ENCODE measurements around the gene MECP2.

MECP2 gene

GRCh38 chrX:154082396-154083125 is 15.0 kb downstream of the MECP2 start:
- no peak for DNase-seq (ENCODE audit: low read depth in 1 of 2, low spot score in 1 of 2)
- H3K27ac ChIP-seq (replicated peaks): no peak overlapping the region
- no peaks in the 10 kb centered on the region for H3K27me3 ChIP-seq (ENCODE audit: insufficient read depth, poor library complexity, severe bottlenecking)
- no peak overlapping the region for H3K4me3 ChIP-seq (replicated peaks; ENCODE audit: insufficient read depth, low read length)
- TF ChIP-seq, protein P1, sequence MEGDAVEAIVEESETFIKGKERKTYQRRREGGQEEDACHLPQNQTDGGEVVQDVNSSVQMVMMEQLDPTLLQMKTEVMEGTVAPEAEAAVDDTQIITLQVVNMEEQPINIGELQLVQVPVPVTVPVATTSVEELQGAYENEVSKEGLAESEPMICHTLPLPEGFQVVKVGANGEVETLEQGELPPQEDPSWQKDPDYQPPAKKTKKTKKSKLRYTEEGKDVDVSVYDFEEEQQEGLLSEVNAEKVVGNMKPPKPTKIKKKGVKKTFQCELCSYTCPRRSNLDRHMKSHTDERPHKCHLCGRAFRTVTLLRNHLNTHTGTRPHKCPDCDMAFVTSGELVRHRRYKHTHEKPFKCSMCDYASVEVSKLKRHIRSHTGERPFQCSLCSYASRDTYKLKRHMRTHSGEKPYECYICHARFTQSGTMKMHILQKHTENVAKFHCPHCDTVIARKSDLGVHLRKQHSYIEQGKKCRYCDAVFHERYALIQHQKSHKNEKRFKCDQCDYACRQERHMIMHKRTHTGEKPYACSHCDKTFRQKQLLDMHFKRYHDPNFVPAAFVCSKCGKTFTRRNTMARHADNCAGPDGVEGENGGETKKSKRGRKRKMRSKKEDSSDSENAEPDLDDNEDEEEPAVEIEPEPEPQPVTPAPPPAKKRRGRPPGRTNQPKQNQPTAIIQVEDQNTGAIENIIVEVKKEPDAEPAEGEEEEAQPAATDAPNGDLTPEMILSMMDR (IDR thresholded peaks at IDR 0.05; ENCODE audit: insufficient read depth, low read length): no peak
- no peak for TF ChIP-seq SPI1 (IDR thresholded peaks at IDR 0.05; ENCODE audit: borderline replicate concordance, low read depth)
- TF ChIP-seq, protein P2, sequence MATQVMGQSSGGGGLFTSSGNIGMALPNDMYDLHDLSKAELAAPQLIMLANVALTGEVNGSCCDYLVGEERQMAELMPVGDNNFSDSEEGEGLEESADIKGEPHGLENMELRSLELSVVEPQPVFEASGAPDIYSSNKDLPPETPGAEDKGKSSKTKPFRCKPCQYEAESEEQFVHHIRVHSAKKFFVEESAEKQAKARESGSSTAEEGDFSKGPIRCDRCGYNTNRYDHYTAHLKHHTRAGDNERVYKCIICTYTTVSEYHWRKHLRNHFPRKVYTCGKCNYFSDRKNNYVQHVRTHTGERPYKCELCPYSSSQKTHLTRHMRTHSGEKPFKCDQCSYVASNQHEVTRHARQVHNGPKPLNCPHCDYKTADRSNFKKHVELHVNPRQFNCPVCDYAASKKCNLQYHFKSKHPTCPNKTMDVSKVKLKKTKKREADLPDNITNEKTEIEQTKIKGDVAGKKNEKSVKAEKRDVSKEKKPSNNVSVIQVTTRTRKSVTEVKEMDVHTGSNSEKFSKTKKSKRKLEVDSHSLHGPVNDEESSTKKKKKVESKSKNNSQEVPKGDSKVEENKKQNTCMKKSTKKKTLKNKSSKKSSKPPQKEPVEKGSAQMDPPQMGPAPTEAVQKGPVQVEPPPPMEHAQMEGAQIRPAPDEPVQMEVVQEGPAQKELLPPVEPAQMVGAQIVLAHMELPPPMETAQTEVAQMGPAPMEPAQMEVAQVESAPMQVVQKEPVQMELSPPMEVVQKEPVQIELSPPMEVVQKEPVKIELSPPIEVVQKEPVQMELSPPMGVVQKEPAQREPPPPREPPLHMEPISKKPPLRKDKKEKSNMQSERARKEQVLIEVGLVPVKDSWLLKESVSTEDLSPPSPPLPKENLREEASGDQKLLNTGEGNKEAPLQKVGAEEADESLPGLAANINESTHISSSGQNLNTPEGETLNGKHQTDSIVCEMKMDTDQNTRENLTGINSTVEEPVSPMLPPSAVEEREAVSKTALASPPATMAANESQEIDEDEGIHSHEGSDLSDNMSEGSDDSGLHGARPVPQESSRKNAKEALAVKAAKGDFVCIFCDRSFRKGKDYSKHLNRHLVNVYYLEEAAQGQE (IDR thresholded peaks at IDR 0.05; ENCODE audit: insufficient replicate concordance, low read depth): no peak
- TF ChIP-seq GABPA (IDR thresholded peaks at IDR 0.05; ENCODE audit: low read depth): no peak
- TF ChIP-seq POLR2AphosphoS5 (IDR thresholded peaks at IDR 0.05; ENCODE audit: low read depth): no peak

- DNase-seq (ENCODE audit: low read depth in 1 of 2, low spot score in 1 of 2): no peak
- no peak for TF ChIP-seq GABPA (IDR thresholded peaks at IDR 0.05; ENCODE audit: low read depth)
- TF ChIP-seq POLR2AphosphoS5 (IDR thresholded peaks at IDR 0.05; ENCODE audit: low read depth): no peak
- TF ChIP-seq, protein P2 (IDR thresholded peaks at IDR 0.05; ENCODE audit: insufficient replicate concordance, low read depth): no peak
- TF ChIP-seq, protein P1 (IDR thresholded peaks at IDR 0.05; ENCODE audit: insufficient read depth, low read length): no peak
- TF ChIP-seq SPI1 (IDR thresholded peaks at IDR 0.05; ENCODE audit: borderline replicate concordance, low read depth): no peak
- no peak overlapping the region for H3K4me3 ChIP-seq (replicated peaks; ENCODE audit: insufficient read depth, low read length)
- no peaks in the 10 kb centered on the region for H3K27me3 ChIP-seq (ENCODE audit: insufficient read depth, poor library complexity, severe bottlenecking)
- H3K27ac ChIP-seq (replicated peaks): no peak overlapping the region
These were observed 20.4 kb downstream of the MECP2 start for GRCh38 chrX:154077101-154077500.

GRCh38 chrX:154074199-154074598 is 23.3 kb downstream of the MECP2 start:
- H3K27ac ChIP-seq (replicated peaks): no peak overlapping the region
- H3K27me3 ChIP-seq (ENCODE audit: insufficient read depth, poor library complexity, severe bottlenecking): no peaks in the 10 kb centered on the region
- no peak for DNase-seq (ENCODE audit: low read depth in 1 of 2, low spot score in 1 of 2)
- H3K4me3 ChIP-seq (replicated peaks; ENCODE audit: insufficient read depth, low read length): no peak overlapping the region
- TF ChIP-seq POLR2AphosphoS5 (IDR thresholded peaks at IDR 0.05; ENCODE audit: low read depth): no peak
- no peak for TF ChIP-seq SPI1 (IDR thresholded peaks at IDR 0.05; ENCODE audit: borderline replicate concordance, low read depth)
- TF ChIP-seq, protein P2 (IDR thresholded peaks at IDR 0.05; ENCODE audit: insufficient replicate concordance, low read depth): no peak
- TF ChIP-seq, protein P1 (IDR thresholded peaks at IDR 0.05; ENCODE audit: insufficient read depth, low read length): no peak
- no peak for TF ChIP-seq GABPA (IDR thresholded peaks at IDR 0.05; ENCODE audit: low read depth)
